Activated T-cell treated with anti-CD3 and anti-CD28 coated beads, Interleukin-2, amount 50 U/mL, for 72 hours (primary cell): ENCODE measurements around the gene FGF19. TPM values are rescaled to one million over a fixed set of nuclear protein-coding genes. Genes with fewer than 3 reads are reported as not detected.

Experiments
- ATAC-seq, 2 donors: fragments of 150-1000 bp; cut with Tn5 transposase; replicated peaks in 1 of 2; 2 replicates each; pipeline ENCODE4 v1.10.0; 2021; ENCODE audit warnings: moderate library complexity in 2 of 2, mild to moderate bottlenecking in 1 of 2
- DNase-seq, 2 donors: peaks; one replicate each; pipeline ENCODE4 v3.0.0; 2021 to 2022; ENCODE audit warnings: mixed read lengths in 1 of 2
- H3K27ac Mint-ChIP-seq: one replicate; pipeline ENCODE4 v1.8.0; 2022; ENCODE audit warnings: mild to moderate bottlenecking, moderate library complexity, mixed read lengths
- H3K27me3 Mint-ChIP-seq: one replicate; pipeline ENCODE4 v1.8.0; 2022; ENCODE audit warnings: low read depth, mixed read lengths
- H3K36me3 Mint-ChIP-seq, 2 donors: one replicate each; pipeline ENCODE4 v1.8.0; 2022; ENCODE audit warnings: mixed read lengths in 2 of 2, mild to moderate bottlenecking in 1 of 2; ENCODE audit not compliant: insufficient read depth in 2 of 2
- H3K4me1 Mint-ChIP-seq: one replicate; pipeline ENCODE4 v1.8.0; 2022; ENCODE audit warnings: low read depth, mixed read lengths
- H3K4me3 Mint-ChIP-seq, 2 donors: one replicate each; pipeline ENCODE4 v1.8.0; 2022; ENCODE audit warnings: mild to moderate bottlenecking in 2 of 2, mixed read lengths in 2 of 2, moderate library complexity in 2 of 2
- H3K9me3 Mint-ChIP-seq, 2 donors: one replicate each; pipeline ENCODE4 v1.8.0; 2022; ENCODE audit warnings: mixed read lengths in 2 of 2
- total RNA-seq, 2 donors: library from RNA; stranded (reverse); gene quantifications; one replicate each; pipeline ENCODE4 v1.2.3, GENCODE V29; 2022

FGF19 gene
- total RNA-seq, 2 donors from 2014 or later: 0.10 to 0.35 TPM

- peaks cover 15% of the 10 kb centered on the region for H3K4me1 Mint-ChIP-seq
- peak; percentile 14 to 20 for DNase-seq
- H3K27me3 Mint-ChIP-seq: peaks cover 7% of the 10 kb centered on the region
- H3K36me3 Mint-ChIP-seq: peaks cover 0 to 9% of the 10 kb centered on the region in 2 donors
- H3K4me3 Mint-ChIP-seq: peak overlapping the region; percentile 52 to 62
- peak; percentile 20 to 26 for ATAC-seq
- H3K27ac Mint-ChIP-seq: no peak overlapping the region
- H3K9me3 Mint-ChIP-seq: peaks cover 1 to 4% of the 10 kb centered on the region in 2 donors
Measured at GRCh38 chr11:69711822-69712801, 8.3 kb upstream of the FGF19 start.

- Mint-ChIP-seq H3K27me3 (peaks cover 27% of the 10 kb centered on the region), H3K4me3 (no peak overlapping the region), H3K27ac (no peak overlapping the region), H3K9me3 (peaks cover 1 to 4% of the 10 kb centered on the region in 2 donors), H3K36me3 (peaks cover 0 to 9% of the 10 kb centered on the region in 2 donors), H3K4me1 (peaks cover 23% of the 10 kb centered on the region)
- DNase-seq (no peak), ATAC-seq (no peak)
Measured at GRCh38 chr11:69708736-69709401, 5.0 kb upstream of the FGF19 start.

- no peak overlapping the region for H3K27ac Mint-ChIP-seq
- H3K9me3 Mint-ChIP-seq: peaks cover 1 to 2% of the 10 kb centered on the region in 2 donors
- H3K4me1 Mint-ChIP-seq: peaks cover 17% of the 10 kb centered on the region
- DNase-seq (no peak), ATAC-seq (no peak)
- H3K4me3 Mint-ChIP-seq: no peak overlapping the region
- H3K27me3 Mint-ChIP-seq: peaks cover 37% of the 10 kb centered on the region
- peaks cover 0 to 5% of the 10 kb centered on the region in 2 donors for H3K36me3 Mint-ChIP-seq
Measured at GRCh38 chr11:69707176-69707575, 3.4 kb upstream of the FGF19 start.

GRCh38 chr11:69705901-69706787 lies 2.3 kb upstream of the FGF19 start:
- Mint-ChIP-seq H3K36me3 (no peaks in the 10 kb centered on the region), H3K4me1 (peaks cover 9% of the 10 kb centered on the region), H3K27ac (no peak overlapping the region), H3K27me3 (peaks cover 37% of the 10 kb centered on the region), H3K4me3 (no peak overlapping the region), H3K9me3 (peaks cover 0 to 1% of the 10 kb centered on the region in 2 donors)
- no peak for ATAC-seq
- DNase-seq: no peak

- Mint-ChIP-seq H3K4me1 (peaks cover 9% of the 10 kb centered on the region), H3K9me3 (no peaks in the 10 kb centered on the region), H3K27ac (no peak overlapping the region), H3K4me3 (peak overlapping the region in 1 of 2 donors; percentile 49), H3K36me3 (no peaks in the 10 kb centered on the region), H3K27me3 (peaks cover 45% of the 10 kb centered on the region)
- ATAC-seq (no peak), DNase-seq (no peak)
Measured at GRCh38 chr11:69705351-69705811, 1.6 kb upstream of the FGF19 start.

GRCh38 chr11:69704508-69705253 lies 859 bp upstream of the FGF19 start:
- Mint-ChIP-seq H3K27me3 (peaks cover 47% of the 10 kb centered on the region), H3K9me3 (no peaks in the 10 kb centered on the region), H3K36me3 (no peaks in the 10 kb centered on the region), H3K4me1 (peaks cover 9% of the 10 kb centered on the region), H3K27ac (no peak overlapping the region), H3K4me3 (peak overlapping the region; percentile 68 to 72)
- DNase-seq (peak; percentile 30 to 36), ATAC-seq (peak; percentile 53 to 64)

- Mint-ChIP-seq H3K9me3 (no peaks in the 10 kb centered on the region), H3K36me3 (no peaks in the 10 kb centered on the region), H3K4me1 (peaks cover 9% of the 10 kb centered on the region), H3K27ac (no peak overlapping the region), H3K27me3 (peaks cover 47% of the 10 kb centered on the region), H3K4me3 (peak overlapping the region in 1 of 2 donors; percentile 42)
- ATAC-seq (peak in 1 of 2 donors; percentile 13), DNase-seq (no peak)
Measured at GRCh38 chr11:69703453-69703767, 412 bp downstream of the FGF19 start.

GRCh38 chr11:69702769-69703452 lies 911 bp downstream of the FGF19 start:
- Mint-ChIP-seq H3K27ac (no peak overlapping the region), H3K4me3 (peak overlapping the region in 1 of 2 donors; percentile 42), H3K9me3 (no peaks in the 10 kb centered on the region), H3K36me3 (no peaks in the 10 kb centered on the region), H3K4me1 (peaks cover 9% of the 10 kb centered on the region), H3K27me3 (peaks cover 47% of the 10 kb centered on the region)
- DNase-seq (no peak), ATAC-seq (no peak)

GRCh38 chr11:69702239-69702691 lies 1.6 kb downstream of the FGF19 start:
- H3K36me3 Mint-ChIP-seq: no peaks in the 10 kb centered on the region
- peaks cover 9% of the 10 kb centered on the region for H3K4me1 Mint-ChIP-seq
- H3K27me3 Mint-ChIP-seq: peaks cover 43% of the 10 kb centered on the region
- H3K4me3 Mint-ChIP-seq: no peak overlapping the region
- H3K9me3 Mint-ChIP-seq: no peaks in the 10 kb centered on the region
- no peak overlapping the region for H3K27ac Mint-ChIP-seq
- DNase-seq (no peak), ATAC-seq (no peak)

- Mint-ChIP-seq H3K27me3 (peaks cover 32% of the 10 kb centered on the region), H3K27ac (no peak overlapping the region), H3K4me1 (peaks cover 5% of the 10 kb centered on the region), H3K9me3 (no peaks in the 10 kb centered on the region), H3K4me3 (no peak overlapping the region), H3K36me3 (no peaks in the 10 kb centered on the region)
- no peak for DNase-seq
- no peak for ATAC-seq
Measured at GRCh38 chr11:69700278-69701140, 3.3 kb downstream of the FGF19 start.

- H3K27ac Mint-ChIP-seq: no peak overlapping the region
- no peaks in the 10 kb centered on the region for H3K9me3 Mint-ChIP-seq
- H3K4me1 Mint-ChIP-seq: no peaks in the 10 kb centered on the region
- no peak for ATAC-seq
- H3K27me3 Mint-ChIP-seq: peaks cover 29% of the 10 kb centered on the region
- H3K4me3 Mint-ChIP-seq: no peak overlapping the region
- H3K36me3 Mint-ChIP-seq: no peaks in the 10 kb centered on the region
- DNase-seq: no peak
Measured at GRCh38 chr11:69699213-69699612, 4.6 kb downstream of the FGF19 start.
